GM12878 (cell line): ENCODE measurements around the gene SLCO1A2. TPM values are rescaled to one million over a fixed set of nuclear protein-coding genes. Genes with fewer than 3 reads are reported as not detected.

Source experiments
- ATAC-seq: fragments of 200-7000 bp; cut with Tn5 transposase; 3 replicates; pipeline ENCODE4 v1.9.1; 2020; ENCODE audit warnings: mild to moderate bottlenecking, moderate library complexity
- BruUV-seq: library from RNA; stranded (reverse); fragments of 400-500 nt; replicated peaks from 2 replicates; lab custom pipeline; 2021; lab: Mats Ljungman, UMichigan
- CTCF ChIA-PET: fragments of 300-600 bp; sonication (Branson Sonifier 250); formaldehyde crosslinking; extraction: SDS; loops from one replicate; lab custom pipeline; 2021; ENCODE audit warnings: inconsistent platforms; lab: Yijun Ruan, JAX
- POLR2A ChIA-PET: fragments of 350-600 bp; formaldehyde crosslinking; extraction: SDS; loops from one replicate; lab custom pipeline; 2021; ENCODE audit warnings: inconsistent platforms; lab: Charles Lee
- RAD21 ChIA-PET: fragments of 300-600 bp; sonication (Branson Sonifier 250); formaldehyde crosslinking; loops from one replicate; lab custom pipeline; 2023; ENCODE audit warnings: antibody characterized with exemption; ENCODE audit not compliant: unreplicated experiment; lab: Charles Lee
- SMC1A ChIA-PET: fragments of 300-600 bp; sonication (Branson Sonifier 250); formaldehyde crosslinking; loops from one replicate; lab custom pipeline; 2023; ENCODE audit not compliant: unreplicated experiment, uncharacterized antibody; lab: Charles Lee
- DNase-seq: peaks from one replicate; pipeline ENCODE4 v3.0.0-alpha.2; 2011; ENCODE audit warnings: low read depth, low spot score
- FAIRE-seq: peaks from 3 replicates; lab custom pipeline; 2011; peaks lifted over from hg19 to GRCh38; lab: Jason Lieb, UNC
- H2AFZ ChIP-seq: 2 replicates; pipeline ENCODE4 v1.6.0; 2011; ENCODE audit warnings: low read depth, low read length, control low read depth; ENCODE audit not compliant: control insufficient read depth
- H3K27ac ChIP-seq: 2 replicates; pipeline ENCODE4 v1.5.1; 2011; ENCODE audit warnings: control low read depth; ENCODE audit not compliant: control insufficient read depth, insufficient read depth
- H3K27me3 ChIP-seq, 2 experiments: replicated peaks in 1 of 2; 2 replicates each; pipeline versions ENCODE4 v1.6.0 to v1.6.1; 2011; ENCODE audit warnings: low read length in 1 of 2; ENCODE audit not compliant: control insufficient read depth in 2 of 2, insufficient read depth in 2 of 2
- H3K36me3 ChIP-seq, 2 experiments: 2 replicates each; pipeline ENCODE4 v1.5.1; 2011; ENCODE audit warnings: low read length in 1 of 2; ENCODE audit not compliant: control insufficient read depth in 2 of 2, insufficient read depth in 2 of 2
- H3K4me1 ChIP-seq: 2 replicates; pipeline ENCODE4 v1.6.1; 2011; ENCODE audit warnings: mild to moderate bottlenecking, low read length, moderate library complexity, mixed read lengths; ENCODE audit not compliant: control insufficient read depth, insufficient read depth
- H3K4me2 ChIP-seq: 2 replicates; pipeline ENCODE4 v1.6.0; 2011; ENCODE audit warnings: control low read depth; ENCODE audit not compliant: control insufficient read depth, insufficient read depth
- H3K4me3 ChIP-seq: fragments of 200-600 bp; sonication (generic); 2 replicates; pipeline ENCODE4 v1.5.1; 2016
- H3K79me2 ChIP-seq: 2 replicates; pipeline ENCODE4 v1.6.0; 2011; ENCODE audit warnings: low read length; ENCODE audit not compliant: control insufficient read depth, insufficient read depth
- H3K9ac ChIP-seq: 2 replicates; pipeline ENCODE4 v1.8.0; 2011; ENCODE audit warnings: low read length, control low read depth, mixed read lengths; ENCODE audit not compliant: control insufficient read depth, insufficient read depth
- H3K9me3 ChIP-seq: replicated peaks from 3 replicates; pipeline ENCODE4 v1.5.1; 2011; ENCODE audit warnings: mild to moderate bottlenecking, low read length; ENCODE audit not compliant: control insufficient read depth, insufficient read depth
- H4K20me1 ChIP-seq: 2 replicates; pipeline ENCODE4 v1.6.0; 2011; ENCODE audit not compliant: control insufficient read depth, insufficient read depth
- CREM ChIP-seq: IDR thresholded peaks from 2 replicates; pipeline ENCODE4 v1.6.1; 2014; ENCODE audit warnings: antibody characterized with exemption, low read depth
- EGR1 ChIP-seq, 2 experiments: IDR thresholded peaks; 1 replicate in 1 of 2; 2 replicates in 1 of 2; pipeline ENCODE4 v1.6.1; 2011 to 2012; ENCODE audit warnings: low read depth in 2 of 2, low read length in 2 of 2, borderline replicate concordance in 1 of 2, mild to moderate bottlenecking in 1 of 2, moderate library complexity in 1 of 2
- EZH2 ChIP-seq: IDR thresholded peaks from 2 replicates; pipeline ENCODE4 v1.6.1; 2012; ENCODE audit warnings: low read depth, mild to moderate bottlenecking, control low read depth, inconsistent platforms, low read length, borderline replicate concordance; ENCODE audit not compliant: control insufficient read depth
- HCFC1 ChIP-seq: fragments of 150-350 bp; IDR thresholded peaks from 2 replicates; pipeline ENCODE4 v1.6.1; 2014; ENCODE audit warnings: low read length
- HDAC2 ChIP-seq: fragments of 200-600 bp; sonication (generic); IDR thresholded peaks from 2 replicates; pipeline ENCODE4 v1.6.1; 2017
- HDAC6 ChIP-seq: fragments of 200-600 bp; sonication (generic); IDR thresholded peaks from one replicate; pipeline ENCODE4 v1.8.0; 2017; ENCODE audit warnings: antibody characterized with exemption; ENCODE audit not compliant: unreplicated experiment
- JUNB ChIP-seq: IDR thresholded peaks from 2 replicates; pipeline ENCODE4 v1.6.1; 2016; ENCODE audit warnings: antibody characterized with exemption, mild to moderate bottlenecking
- JUND ChIP-seq: IDR thresholded peaks from 2 replicates; pipeline ENCODE4 v1.6.1; 2012; ENCODE audit warnings: low read depth, mild to moderate bottlenecking, low read length, improper control_type of control experiment, moderate library complexity
- KDM1A ChIP-seq: fragments of 200-600 bp; sonication (generic); IDR thresholded peaks from 2 replicates; pipeline ENCODE4 v1.6.1; 2016; ENCODE audit warnings: borderline replicate concordance
- MAX ChIP-seq: IDR thresholded peaks from 2 replicates; pipeline ENCODE4 v1.6.1; 2012; ENCODE audit warnings: low read depth, low read length, improper control_type of control experiment
- NFYB ChIP-seq: IDR thresholded peaks from 2 replicates; pipeline ENCODE4 v1.6.1; 2011; ENCODE audit warnings: low read depth, mild to moderate bottlenecking, low read length, improper control_type of control experiment, moderate library complexity; ENCODE audit not compliant: insufficient read depth
- RBBP5 ChIP-seq: fragments of 200-600 bp; sonication (generic); conservative IDR thresholded peaks from 2 replicates; pipeline ENCODE4 v1.6.1; 2016
- SMARCA5 ChIP-seq: fragments of 450-650 bp; IDR thresholded peaks from 2 replicates; pipeline ENCODE4 v1.6.1; 2017; ENCODE audit warnings: mild to moderate bottlenecking
- SP1 ChIP-seq: IDR thresholded peaks from one replicate; pipeline ENCODE4 v1.6.1; 2011; ENCODE audit warnings: low read depth, low read length
- SUPT20H ChIP-seq: IDR thresholded peaks from 2 replicates; pipeline ENCODE4 v1.6.1; 2011; ENCODE audit warnings: low read depth, mild to moderate bottlenecking, low read length, moderate library complexity, borderline replicate concordance; ENCODE audit not compliant: control insufficient read depth
- USF1 ChIP-seq: IDR thresholded peaks from 2 replicates; pipeline ENCODE4 v1.6.1; 2011; ENCODE audit warnings: borderline replicate concordance, low read depth, mild to moderate bottlenecking, moderate library complexity, mixed read lengths, low read length; ENCODE audit not compliant: insufficient read depth; ENCODE audit errors: extremely low read length
- WRNIP1 ChIP-seq: IDR thresholded peaks from 2 replicates; pipeline ENCODE4 v1.6.1; 2011; ENCODE audit warnings: low read depth, low read length, improper control_type of control experiment, borderline replicate concordance
- ZNF622 ChIP-seq: fragments of 450-650 bp; IDR thresholded peaks from 2 replicates; pipeline ENCODE4 v1.6.1; 2017; ENCODE audit warnings: mild to moderate bottlenecking, inconsistent platforms
- WGBS: methylation state at CpG from one replicate; pipeline ENCODE4 v1.1.6; 2016; ENCODE audit warnings: low lambda C conversion rate; ENCODE audit not compliant: insufficient replicate concordance, insufficient coverage; ENCODE audit errors: missing lambda C conversion rate; 5-methylcytosine and 5-hydroxymethylcytosine counted together
- in situ Hi-C: fragments of 300-500 bp; cut with MboI; formaldehyde crosslinking; loops from 9 replicates; pipeline ENCODE4 v1.14.3; 2018; ENCODE audit warnings: mixed read lengths
- intact Hi-C: fragments of 100-400 bp; cut with micrococcal nuclease; formaldehyde crosslinking; loops from one replicate; pipeline ENCODE4 v1.14.2; 2022; ENCODE audit not compliant: unreplicated experiment
- polyA plus RNA-seq, 11 experiments: library from polyadenylated mRNA; depleted of rRNA in 4 of 11; unstranded in 6 of 11; stranded (reverse) in 5 of 11; fragments of >200 nt; fragmentation: Nextera tagmentation in 4 of 11; fragmentation: Illumina TruSeq in 1 of 11; extraction: Ambion mirVana in 4 of 11; extraction: Trizol in 1 of 11; gene quantifications; 1 replicate in 1 of 11; 2 replicates in 10 of 11; pipeline versions ENCODE4 v1.2.1 to v1.2.3, GENCODE V29; 2011 to 2016; ENCODE audit warnings: inconsistent platforms in 2 of 11, missing spikeins in 2 of 11, low read depth in 1 of 11
- total RNA-seq, 4 experiments: library from RNA; depleted of rRNA in 3 of 4; stranded (reverse); fragments of >200 nt in 3 of 4; fragmentation: Illumina TruSeq in 1 of 4; extraction: Trizol in 1 of 4; gene quantifications; 2 replicates each; pipeline versions ENCODE4 v1.2.1 to v1.2.3, GENCODE V29; 2013 to 2021

Gene SLCO1A2
- total and polyA plus RNA-seq, 10 of the 15 experiments (the other 5 are each of a cell fraction or from before 2014, with no cell fraction given): not detected

- no peaks in the 10 kb centered on the region for H4K20me1 ChIP-seq
- no peaks in the 10 kb centered on the region for H3K36me3 ChIP-seq
- no peak overlapping the region for H2AFZ ChIP-seq
- no peaks in the 10 kb centered on the region for H3K9me3 ChIP-seq
- H3K9ac ChIP-seq: no peak overlapping the region
- no peak for FAIRE-seq
- 0% methylated on average over 1 of the region's 1 CpG for WGBS
- no peak overlapping the region for H3K27ac ChIP-seq
- no peaks in the 10 kb centered on the region for H3K27me3 ChIP-seq
- ChIA-PET POLR2A (no interaction called here), RAD21 (no interaction called here), CTCF (no interaction called here), SMC1A (interaction anchor here (1.4 kb wide), 1 partner anchor 12 kb away, joined by 3 read pairs; no protein-coding TSS in a partner anchor)
- in situ Hi-C loops: no loop called here
- intact Hi-C loops: no loop called here
- TF ChIP-seq HDAC2 (no peak), ZNF622 (no peak), JUND (no peak), HDAC6 (no peak), CREM (no peak), SP1 (no peak), JUNB (no peak), SUPT20H (no peak), EGR1 (IDR thresholded peaks at IDR 0.05; ENCODE audit: borderline replicate concordance in 1 of 2, low read depth in 2 of 2, low read length in 2 of 2) (no peak), WRNIP1 (no peak), EZH2 (no peak), MAX (no peak), USF1 (no peak), HCFC1 (no peak), SMARCA5 (no peak), NFYB (no peak), RBBP5 (no peak), KDM1A (no peak)
- H3K4me1 ChIP-seq: no peaks in the 10 kb centered on the region
- H3K4me2 ChIP-seq: no peak overlapping the region
- no peak for ATAC-seq
- no peaks in the 10 kb centered on the region for H3K79me2 ChIP-seq
- H3K4me3 ChIP-seq: no peak overlapping the region
- DNase-seq: no peak
- no TSS peak for BruUV-seq
Measured at GRCh38 chr12:21330682-21331253, 3.9 kb downstream of the SLCO1A2 start.
